Small intestine (tissue), 7 donors: ENCODE results near the gene RPL3. TPM values are rescaled to one million over a fixed set of nuclear protein-coding genes. Genes with fewer than 3 reads are reported as not detected.

ENCODE experiments used
- DNase-seq, 2 donors: peaks; one replicate each; pipeline versions ENCODE4 v3.0.0 to v3.0.0-alpha.2; 2013
- FAIRE-seq: peaks from 2 replicates; lab custom pipeline; 2012; peaks lifted over from hg19 to GRCh38; lab: Jason Lieb, UNC
- H3K27ac ChIP-seq, 3 donors: one replicate each; pipeline ENCODE4 v1.5.1; 2013; ENCODE audit warnings: low read length in 2 of 3, mild to moderate bottlenecking in 2 of 3, control low read depth in 1 of 3, inconsistent platforms in 1 of 3, low read depth in 1 of 3, moderate library complexity in 1 of 3
- H3K27me3 ChIP-seq, 3 donors: one replicate each; pipeline ENCODE4 v1.6.1; 2013; ENCODE audit warnings: low read length in 3 of 3, inconsistent platforms in 1 of 3; ENCODE audit not compliant: control insufficient read depth in 3 of 3, insufficient read depth in 3 of 3
- H3K36me3 ChIP-seq, 3 donors: one replicate each; pipeline ENCODE4 v1.6.1; 2013; ENCODE audit warnings: low read length in 3 of 3, inconsistent platforms in 1 of 3, low read depth in 1 of 3, mild to moderate bottlenecking in 1 of 3, moderate library complexity in 1 of 3; ENCODE audit not compliant: control insufficient read depth in 3 of 3, insufficient read depth in 2 of 3
- H3K4me1 ChIP-seq, 3 donors: one replicate each; pipeline ENCODE4 v1.6.1; 2013; ENCODE audit warnings: low read length in 2 of 3, inconsistent platforms in 1 of 3, low read depth in 1 of 3, mild to moderate bottlenecking in 1 of 3, moderate library complexity in 1 of 3; ENCODE audit not compliant: control insufficient read depth in 3 of 3, insufficient read depth in 2 of 3
- H3K4me3 ChIP-seq, 3 donors: one replicate each; pipeline ENCODE4 v1.5.1; 2013; ENCODE audit warnings: low read length in 3 of 3, control low read depth in 1 of 3, inconsistent platforms in 1 of 3, low read depth in 1 of 3, mild to moderate bottlenecking in 1 of 3, moderate library complexity in 1 of 3
- H3K9me3 ChIP-seq, 2 donors: one replicate each; pipeline ENCODE4 v1.6.1; 2013; ENCODE audit warnings: low read depth in 1 of 2, low read length in 1 of 2; ENCODE audit not compliant: control insufficient read depth in 2 of 2, insufficient read depth in 1 of 2
- WGBS, 3 donors: extraction: QIAGEN DNeasy Blood & Tissue Kit; methylation state at CpG; one replicate each; pipeline ENCODE4 v1.1.7; 2013; 5-methylcytosine and 5-hydroxymethylcytosine counted together
- polyA plus RNA-seq, 4 donors: library from polyadenylated mRNA; stranded (reverse) in 3 of 4; unstranded in 1 of 4; fragments of 200-250 nt in 3 of 4; fragments of 120-200 nt in 1 of 4; gene quantifications; one replicate each; pipeline versions ENCODE4 v1.2.1 to v1.2.3, GENCODE V29; 2013
- donor health status: healthy with polysubstance abuse.
- donor health status: control.
- donor health status: control.
- donor health status: Bipolar disorder and iron deficiency.
- donor health status: healthy.

RPL3 gene
- polyA plus RNA-seq, 4 donors, result 1,757 to 4,298 (median 3,733) TPM

GRCh38 chr22:39296981-39297489, 22.4 kb downstream of the RPL3 start:
- DNase-seq (no peak), FAIRE-seq (no peak)
- 43 to 68% (median 47%) methylated on average over 19 of the region's 19 CpGs for WGBS, 3 donors
- peaks cover 0 to 5% (median 0%) of the 10 kb centered on the region in 3 donors for H3K27me3 ChIP-seq
- no peaks in the 10 kb centered on the region for H3K36me3 ChIP-seq
- peaks cover 0 to 26% (median 0%) of the 10 kb centered on the region in 3 donors for H3K4me1 ChIP-seq
- no peak overlapping the region for H3K4me3 ChIP-seq
- peak overlapping the region in 1 of 3 donors; percentile 33 for H3K27ac ChIP-seq
- no peaks in the 10 kb centered on the region for H3K9me3 ChIP-seq

- Histone ChIP-seq H3K27me3 (peaks cover 0 to 5% (median 0%) of the 10 kb centered on the region in 3 donors), H3K4me1 (peaks cover 0 to 26% (median 0%) of the 10 kb centered on the region in 3 donors), H3K36me3 (no peaks in the 10 kb centered on the region), H3K4me3 (no peak overlapping the region), H3K27ac (no peak overlapping the region), H3K9me3 (no peaks in the 10 kb centered on the region)
- 80 to 90% (median 87%) methylated on average over 6 of the region's 6 CpGs for WGBS, 3 donors
- DNase-seq (no peak), FAIRE-seq (no peak)
Observed at GRCh38 chr22:39296535-39296934, 22.9 kb downstream of the RPL3 start.

GRCh38 chr22:39294571-39295468, 24.6 kb downstream of the RPL3 start:
- FAIRE-seq, result no peak
- Histone ChIP-seq H3K27ac (no peak overlapping the region), H3K4me3 (no peak overlapping the region), H3K27me3 (no peaks in the 10 kb centered on the region), H3K36me3 (no peaks in the 10 kb centered on the region), H3K9me3 (no peaks in the 10 kb centered on the region), H3K4me1 (peaks cover 0 to 29% (median 0%) of the 10 kb centered on the region in 3 donors)
- DNase-seq, result no peak
- WGBS, 3 donors, result 88 to 90% (median 89%) methylated on average over 17 of the region's 17 CpGs

GRCh38 chr22:39293766-39294368, 25.6 kb downstream of the RPL3 start:
- peaks cover 0 to 30% (median 0%) of the 10 kb centered on the region in 3 donors for H3K4me1 ChIP-seq

GRCh38 chr22:39292561-39293074, 26.8 kb downstream of the RPL3 start:
- FAIRE-seq, result no peak
- H3K36me3 ChIP-seq, result no peaks in the 10 kb centered on the region
- no peak overlapping the region for H3K4me3 ChIP-seq
- no peaks in the 10 kb centered on the region for H3K9me3 ChIP-seq
- WGBS, 3 donors, result 17 to 32% (median 19%) methylated on average over 12 of the region's 12 CpGs
- H3K4me1 ChIP-seq, result peaks cover 0 to 27% (median 0%) of the 10 kb centered on the region in 3 donors
- H3K27me3 ChIP-seq, result no peaks in the 10 kb centered on the region
- DNase-seq, result peak; percentile 64 to 66
- H3K27ac ChIP-seq, result peak overlapping the region in 2 of 3 donors; percentile 30 to 76

More at GRCh38 chr22:39293766-39294368, 25.6 kb downstream of the RPL3 start:
- Histone ChIP-seq H3K27me3 (no peaks in the 10 kb centered on the region), H3K9me3 (no peaks in the 10 kb centered on the region), H3K27ac (no peak overlapping the region), H3K36me3 (no peaks in the 10 kb centered on the region), H3K4me3 (no peak overlapping the region)
- 53 to 79% (median 59%) methylated on average over 15 of the region's 15 CpGs for WGBS, 3 donors
- DNase-seq (no peak), FAIRE-seq (no peak)

GRCh38 chr22:39292031-39292462, 27.4 kb downstream of the RPL3 start:
- Histone ChIP-seq H3K4me1 (peaks cover 0 to 21% (median 0%) of the 10 kb centered on the region in 3 donors), H3K9me3 (no peaks in the 10 kb centered on the region), H3K4me3 (no peak overlapping the region), H3K27ac (peak overlapping the region in 2 of 3 donors; percentile 30 to 76), H3K36me3 (no peaks in the 10 kb centered on the region), H3K27me3 (no peaks in the 10 kb centered on the region)
- no peak for DNase-seq
- 17 to 61% (median 36%) methylated on average over 19 of the region's 19 CpGs for WGBS, 3 donors
- FAIRE-seq, result no peak

GRCh38 chr22:39291523-39291922, 27.9 kb downstream of the RPL3 start:
- DNase-seq (no peak), FAIRE-seq (no peak)
- WGBS, 3 donors, result 86 to 88% (median 87%) methylated on average over 10 of the region's 10 CpGs
- Histone ChIP-seq H3K4me1 (peaks cover 0 to 21% (median 0%) of the 10 kb centered on the region in 3 donors), H3K4me3 (no peak overlapping the region), H3K36me3 (no peaks in the 10 kb centered on the region), H3K27ac (peak overlapping the region in 1 of 3 donors; percentile 18), H3K9me3 (no peaks in the 10 kb centered on the region), H3K27me3 (no peaks in the 10 kb centered on the region)

GRCh38 chr22:39290724-39291161, 28.7 kb downstream of the RPL3 start:
- Histone ChIP-seq H3K27me3 (no peaks in the 10 kb centered on the region), H3K4me3 (no peak overlapping the region), H3K36me3 (no peaks in the 10 kb centered on the region), H3K4me1 (peaks cover 0 to 21% (median 0%) of the 10 kb centered on the region in 3 donors), H3K9me3 (no peaks in the 10 kb centered on the region), H3K27ac (peak overlapping the region in 1 of 3 donors; percentile 56)
- FAIRE-seq (no peak), DNase-seq (no peak)
- WGBS, 3 donors, result 27 to 43% (median 29%) methylated on average over 16 to 17 of the region's 17 CpGs
